ENCODE measurements around the gene CRABP1.

Gene CRABP1

DNA sequence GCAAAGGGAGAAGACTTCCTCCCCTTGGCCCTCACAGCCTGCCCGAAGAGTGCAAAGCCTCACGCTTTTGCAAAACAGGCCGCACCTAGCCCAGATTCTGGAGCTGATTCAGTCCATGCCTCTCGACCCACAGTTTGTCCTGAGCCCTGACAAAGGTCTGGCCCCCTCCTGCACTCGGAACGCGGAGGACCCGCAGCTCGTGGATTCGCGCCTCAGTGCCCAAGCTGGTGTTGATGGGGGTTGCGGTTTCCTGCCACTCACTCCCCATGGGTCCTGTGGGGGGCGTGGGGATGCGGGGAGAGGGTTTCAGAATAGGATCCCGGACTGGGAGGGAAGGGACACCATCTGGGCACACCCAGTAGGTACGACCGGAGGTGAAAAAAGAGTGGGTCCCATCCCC lies 594 bp upstream of the CRABP1 start:
- TF ChIP-seq, protein P1, sequence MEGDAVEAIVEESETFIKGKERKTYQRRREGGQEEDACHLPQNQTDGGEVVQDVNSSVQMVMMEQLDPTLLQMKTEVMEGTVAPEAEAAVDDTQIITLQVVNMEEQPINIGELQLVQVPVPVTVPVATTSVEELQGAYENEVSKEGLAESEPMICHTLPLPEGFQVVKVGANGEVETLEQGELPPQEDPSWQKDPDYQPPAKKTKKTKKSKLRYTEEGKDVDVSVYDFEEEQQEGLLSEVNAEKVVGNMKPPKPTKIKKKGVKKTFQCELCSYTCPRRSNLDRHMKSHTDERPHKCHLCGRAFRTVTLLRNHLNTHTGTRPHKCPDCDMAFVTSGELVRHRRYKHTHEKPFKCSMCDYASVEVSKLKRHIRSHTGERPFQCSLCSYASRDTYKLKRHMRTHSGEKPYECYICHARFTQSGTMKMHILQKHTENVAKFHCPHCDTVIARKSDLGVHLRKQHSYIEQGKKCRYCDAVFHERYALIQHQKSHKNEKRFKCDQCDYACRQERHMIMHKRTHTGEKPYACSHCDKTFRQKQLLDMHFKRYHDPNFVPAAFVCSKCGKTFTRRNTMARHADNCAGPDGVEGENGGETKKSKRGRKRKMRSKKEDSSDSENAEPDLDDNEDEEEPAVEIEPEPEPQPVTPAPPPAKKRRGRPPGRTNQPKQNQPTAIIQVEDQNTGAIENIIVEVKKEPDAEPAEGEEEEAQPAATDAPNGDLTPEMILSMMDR (IDR thresholded peaks at IDR 0.05; ENCODE audit: extremely low read depth, missing control alignments), result no peak
- DNase-seq (ENCODE audit: low spot score), result no peak

DNA sequence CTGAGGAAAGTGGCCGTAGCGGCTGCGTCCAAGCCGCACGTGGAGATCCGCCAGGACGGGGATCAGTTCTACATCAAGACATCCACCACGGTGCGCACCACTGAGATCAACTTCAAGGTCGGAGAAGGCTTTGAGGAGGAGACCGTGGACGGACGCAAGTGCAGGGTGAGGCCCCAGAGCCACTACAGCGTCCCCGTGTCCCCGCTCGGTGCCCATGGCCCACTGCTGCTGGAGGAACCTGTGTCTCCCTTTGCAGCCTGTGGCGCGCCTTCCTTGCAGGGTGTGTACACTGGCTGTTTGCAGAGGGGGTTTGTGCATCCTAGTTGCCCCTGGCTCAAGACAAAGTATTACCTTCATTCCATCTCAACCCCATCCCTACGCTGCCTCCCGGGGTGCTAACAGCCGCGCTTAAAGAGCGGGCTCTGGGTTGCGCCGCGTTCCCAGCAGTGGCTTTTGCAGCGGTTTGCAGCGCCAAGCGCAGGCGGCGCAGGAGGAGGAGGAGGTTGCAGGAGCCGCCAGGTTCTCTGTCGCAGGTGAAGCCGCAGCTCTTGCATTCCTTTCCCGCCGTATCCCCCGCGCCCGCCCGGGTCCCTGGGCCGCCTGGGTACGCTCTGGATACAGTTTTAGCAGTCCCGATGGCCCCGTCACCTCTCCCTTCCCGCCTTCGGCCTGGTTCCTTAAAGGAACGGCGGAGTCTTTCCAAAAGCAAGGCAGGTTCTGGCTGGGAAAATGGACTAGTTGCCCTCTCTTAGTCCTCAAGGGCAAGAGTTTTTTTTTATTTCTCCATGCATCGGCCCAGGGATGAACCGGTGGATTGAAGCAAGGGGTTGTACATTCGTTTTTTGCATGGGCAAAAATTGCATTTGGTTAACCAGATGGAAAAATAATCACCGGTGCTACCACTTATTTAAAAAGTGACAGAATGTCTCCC lies 1.2 kb downstream of the CRABP1 start:
- no peak for DNase-seq (ENCODE audit: low spot score)
- TF ChIP-seq, protein P1 (IDR thresholded peaks at IDR 0.05; ENCODE audit: extremely low read depth, missing control alignments), result no peak

DNA sequence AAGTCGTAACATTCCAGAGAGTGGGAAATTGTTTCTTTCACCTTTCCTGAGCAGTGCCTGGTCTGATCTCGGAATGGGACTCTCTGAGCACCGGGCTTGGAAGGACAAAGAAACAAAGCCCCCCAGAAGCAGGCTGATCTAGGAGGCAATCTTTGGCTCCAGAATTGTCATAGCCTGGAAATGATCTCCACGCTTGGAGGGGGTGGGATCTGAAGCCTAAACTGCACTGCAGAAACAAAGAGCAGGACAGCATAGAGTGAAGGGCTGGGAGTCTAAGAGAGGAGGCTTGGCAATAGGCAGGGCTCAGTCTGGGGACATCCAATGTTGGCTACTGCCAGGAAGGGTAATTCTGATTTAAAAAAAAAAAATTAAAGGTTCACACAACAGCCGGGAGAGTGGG lies 1.9 kb downstream of the CRABP1 start:
- TF ChIP-seq, protein P1 (IDR thresholded peaks at IDR 0.05; ENCODE audit: extremely low read depth, missing control alignments), result no peak
- DNase-seq (ENCODE audit: low spot score), result no peak

DNA sequence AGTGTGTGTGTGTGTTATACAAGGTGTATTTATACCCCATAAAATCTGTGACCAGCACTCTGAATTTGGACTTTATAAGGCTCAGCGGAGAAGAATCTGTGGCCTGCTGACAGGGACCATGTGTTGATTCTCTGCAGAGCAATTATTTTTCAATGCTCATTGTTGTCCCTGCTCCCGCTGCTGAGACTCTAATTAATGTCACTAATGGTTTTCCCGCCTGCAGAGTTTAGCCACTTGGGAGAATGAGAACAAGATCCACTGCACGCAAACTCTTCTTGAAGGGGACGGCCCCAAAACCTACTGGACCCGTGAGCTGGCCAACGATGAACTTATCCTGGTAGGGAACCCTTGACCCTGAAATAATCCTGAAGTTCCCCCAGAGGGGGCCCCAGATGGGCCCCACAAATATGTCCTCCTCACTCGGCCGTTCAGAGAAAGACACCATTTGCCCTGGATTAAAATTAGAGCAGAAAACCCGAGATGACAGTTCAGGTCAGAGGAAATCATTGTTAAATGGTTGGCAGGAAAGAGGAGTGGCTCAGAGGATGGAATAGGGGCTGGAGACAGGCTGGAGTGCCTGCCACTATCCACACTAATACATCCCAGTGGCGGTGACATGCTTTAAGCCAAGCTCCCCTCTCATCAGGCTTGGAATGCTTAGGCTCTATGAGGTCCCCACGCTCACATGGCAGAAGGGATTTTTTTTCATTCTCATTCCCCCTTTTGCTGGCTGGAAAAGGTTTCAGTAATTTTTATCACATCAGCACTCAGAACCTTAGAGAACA lies 3.3 kb downstream of the CRABP1 start:
- TF ChIP-seq, protein P1 (IDR thresholded peaks at IDR 0.05; ENCODE audit: extremely low read depth, missing control alignments), result no peak
- DNase-seq (ENCODE audit: low spot score), result no peak

DNA sequence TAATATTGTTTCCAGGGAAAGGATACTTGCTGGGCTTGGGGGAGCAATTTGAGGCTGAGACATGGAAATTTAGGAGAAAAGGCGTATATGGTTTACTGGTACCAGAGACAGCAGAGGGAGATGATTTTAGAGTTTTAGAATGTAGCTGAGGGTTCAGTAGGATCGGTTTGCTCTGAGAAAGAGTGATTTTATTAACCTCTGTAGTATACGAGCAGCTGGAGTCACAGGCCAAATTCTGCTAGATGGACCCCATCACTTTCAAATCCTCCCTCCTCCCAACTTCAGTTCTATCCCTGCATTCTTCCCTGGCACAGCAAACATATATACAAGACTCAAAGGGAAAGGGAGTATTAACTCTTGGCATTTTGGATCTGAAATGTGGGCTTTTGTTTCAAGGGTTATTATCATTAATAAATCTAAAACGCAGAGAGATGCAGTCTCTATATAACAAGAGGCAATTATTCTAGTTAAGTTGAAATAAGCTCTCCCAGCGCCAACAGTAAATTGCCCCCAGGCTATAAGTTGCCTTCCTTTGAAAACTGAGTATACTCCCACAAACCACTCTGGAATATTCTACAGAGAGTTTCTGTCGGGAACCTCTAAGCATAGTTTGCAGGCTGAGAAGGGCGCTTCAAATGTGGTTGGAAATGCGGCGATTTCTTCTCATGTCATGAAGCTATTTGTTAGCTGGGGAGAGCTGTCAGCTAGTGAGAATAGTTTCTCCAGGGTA lies 5.4 kb downstream of the CRABP1 start:
- no peak for DNase-seq (ENCODE audit: low spot score)

DNA sequence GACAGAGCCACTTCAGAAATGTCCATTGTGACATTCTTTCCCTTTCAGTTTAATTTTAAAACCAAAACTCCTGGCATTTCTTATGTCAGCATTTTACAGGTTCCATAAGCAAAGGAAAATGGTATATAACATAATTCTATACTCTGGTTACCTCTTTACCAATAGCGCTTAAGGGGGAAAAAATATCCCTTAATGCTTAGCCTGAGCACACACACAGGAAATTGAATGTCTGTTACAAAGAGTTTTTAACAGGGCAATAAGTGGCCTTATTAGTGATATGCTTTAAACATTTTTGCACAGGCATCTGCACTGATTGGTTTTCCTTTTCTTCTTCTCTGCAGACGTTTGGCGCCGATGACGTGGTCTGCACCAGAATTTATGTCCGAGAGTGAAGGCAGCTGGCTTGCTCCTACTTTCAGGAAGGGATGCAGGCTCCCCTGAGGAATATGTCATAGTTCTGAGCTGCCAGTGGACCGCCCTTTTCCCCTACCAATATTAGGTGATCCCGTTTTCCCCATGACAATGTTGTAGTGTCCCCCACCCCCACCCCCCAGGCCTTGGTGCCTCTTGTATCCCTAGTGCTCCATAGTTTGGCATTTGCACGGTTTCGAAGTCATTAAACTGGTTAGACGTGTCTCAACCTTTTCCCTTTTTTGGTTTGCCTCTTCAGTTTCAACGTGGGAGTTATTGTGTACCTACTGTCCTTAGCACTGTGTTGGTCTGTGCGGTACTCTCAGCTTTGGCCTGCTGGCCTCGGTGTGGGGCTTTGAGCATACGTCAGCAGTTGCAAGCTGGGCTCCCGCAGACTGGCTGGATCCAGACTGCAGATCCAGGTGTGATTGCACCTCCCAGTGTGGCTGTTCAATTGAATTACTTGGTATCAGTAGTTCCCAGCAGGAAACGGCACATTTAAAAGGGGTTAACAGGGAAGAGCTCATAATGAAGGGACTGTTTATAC lies 7.7 kb downstream of the CRABP1 start:
- DNase-seq (ENCODE audit: low spot score), result no peak
- TF ChIP-seq, protein P1 (IDR thresholded peaks at IDR 0.05; ENCODE audit: extremely low read depth, missing control alignments), result no peak

More for the DNA sequence above, 5.4 kb downstream of the CRABP1 start:
- TF ChIP-seq, protein P1 (IDR thresholded peaks at IDR 0.05; ENCODE audit: extremely low read depth, missing control alignments), result no peak

All from GM20000 (cell line).